Kidney epithelial cell (primary cell): ENCODE measurements around the gene CCDC158. TPM values are rescaled to one million over a fixed set of nuclear protein-coding genes. Genes with fewer than 3 reads are reported as not detected.

Experiments used
- DNase-seq: peaks from one replicate; pipeline ENCODE4 v3.0.0-alpha.2; 2010; ENCODE audit warnings: low read depth
- H3K27me3 ChIP-seq: 2 replicates; pipeline ENCODE4 v1.6.0; 2011; ENCODE audit warnings: low read length; ENCODE audit not compliant: control insufficient read depth, insufficient read depth
- H3K36me3 ChIP-seq: 2 replicates; pipeline ENCODE4 v1.5.1; 2011; ENCODE audit warnings: low read length; ENCODE audit not compliant: control insufficient read depth, insufficient read depth
- H3K4me3 ChIP-seq: 2 replicates; pipeline ENCODE4 v1.5.1; 2011; ENCODE audit warnings: low read depth, mild to moderate bottlenecking, control low read depth, low read length
- CTCF ChIP-seq: IDR thresholded peaks from 2 replicates; pipeline ENCODE4 v1.5.1; 2011; ENCODE audit warnings: mild to moderate bottlenecking, moderate library complexity, low read length, control low read depth, inconsistent platforms; ENCODE audit not compliant: insufficient read depth, poor library complexity, severe bottlenecking
- total RNA-seq: library from RNA; depleted of rRNA; stranded (reverse); fragments of >200 nt; gene quantifications from 2 replicates; pipeline ENCODE4 v1.2.3, GENCODE V29; 2015

CCDC158 gene
- total RNA-seq, 1 donor from 2014 or later, result 0.84 TPM

- TF ChIP-seq CTCF, result no peak
- DNase-seq, result no peak
- Histone ChIP-seq H3K4me3 (no peak overlapping the region), H3K36me3 (peaks cover 1% of the 10 kb centered on the region), H3K27me3 (no peaks in the 10 kb centered on the region)
Observed at GRCh38 chr4:76310683-76311082, 110.3 kb downstream of the CCDC158 start.

- no peaks in the 10 kb centered on the region for H3K27me3 ChIP-seq
- TF ChIP-seq CTCF, result no peak
- H3K4me3 ChIP-seq, result no peak overlapping the region
- peaks cover 1% of the 10 kb centered on the region for H3K36me3 ChIP-seq
- DNase-seq, result no peak
Observed at GRCh38 chr4:76309939-76310550, 110.9 kb downstream of the CCDC158 start.

GRCh38 chr4:76308548-76308947 is 112.4 kb downstream of the CCDC158 start:
- DNase-seq, result no peak
- Histone ChIP-seq H3K36me3 (peaks cover 1% of the 10 kb centered on the region), H3K27me3 (no peaks in the 10 kb centered on the region), H3K4me3 (no peak overlapping the region)
- TF ChIP-seq CTCF, result no peak

- Histone ChIP-seq H3K36me3 (peaks cover 1% of the 10 kb centered on the region), H3K4me3 (peak overlapping the region; percentile 68), H3K27me3 (no peaks in the 10 kb centered on the region)
- TF ChIP-seq CTCF, result no peak
- DNase-seq, result no peak
Observed at GRCh38 chr4:76307660-76308014, 113.3 kb downstream of the CCDC158 start.

GRCh38 chr4:76306882-76307659 is 113.9 kb downstream of the CCDC158 start:
- H3K4me3 ChIP-seq, result peak overlapping the region; percentile 68
- no peaks in the 10 kb centered on the region for H3K27me3 ChIP-seq
- peaks cover 1% of the 10 kb centered on the region for H3K36me3 ChIP-seq
- no peak for DNase-seq
- peak; percentile 51 for TF ChIP-seq CTCF
